IMR-90 (cell line): ENCODE measurements around the gene PCDHGA10.

Source experiments
- BHLHE40 ChIP-seq: fragments of 150-350 bp; IDR thresholded peaks from 2 replicates; pipeline ENCODE4 v1.6.1; 2016; ENCODE audit warnings: mild to moderate bottlenecking, low read depth, low read length
- CHD1 ChIP-seq: IDR thresholded peaks from 2 replicates; pipeline ENCODE4 v1.6.1; 2012; ENCODE audit warnings: low read depth, low read length, improper control_type of control experiment
- CTCF ChIP-seq: conservative IDR thresholded peaks from 2 replicates; pipeline ENCODE4 v1.5.1; 2012; ENCODE audit warnings: mild to moderate bottlenecking, low read depth, low read length, improper control_type of control experiment
- FOS ChIP-seq: fragments of 150-350 bp; IDR thresholded peaks from 2 replicates; pipeline ENCODE4 v1.6.1; 2016; ENCODE audit warnings: low read depth, low read length
- MXI1 ChIP-seq: IDR thresholded peaks from 2 replicates; pipeline ENCODE4 v1.6.1; 2012; ENCODE audit warnings: low read depth, mild to moderate bottlenecking, low read length, moderate library complexity, borderline replicate concordance
- NFE2L2 ChIP-seq: fragments of 150-350 bp; IDR thresholded peaks from 2 replicates; pipeline ENCODE4 v1.6.1; 2016; ENCODE audit warnings: low read depth, mild to moderate bottlenecking, low read length
- POLR2A ChIP-seq: IDR thresholded peaks from 2 replicates; pipeline ENCODE4 v1.6.1; 2012; ENCODE audit warnings: mild to moderate bottlenecking, low read depth, low read length
- RAD21 ChIP-seq: IDR thresholded peaks from 2 replicates; pipeline ENCODE4 v1.6.1; 2012; ENCODE audit warnings: low read length, improper control_type of control experiment
- RCOR1 ChIP-seq: IDR thresholded peaks from 2 replicates; pipeline ENCODE4 v1.6.1; 2012; ENCODE audit warnings: mild to moderate bottlenecking, low read length, improper control_type of control experiment; ENCODE audit not compliant: insufficient replicate concordance
- RFX5 ChIP-seq: IDR thresholded peaks from 2 replicates; pipeline ENCODE4 v1.8.0; 2012; ENCODE audit warnings: low read depth, mild to moderate bottlenecking, low read length, moderate library complexity
- TF ChIP-seq, protein P1 (sequence below): fragments of 150-350 bp; IDR thresholded peaks from 2 replicates; pipeline ENCODE4 v1.6.1; 2016; ENCODE audit warnings: low read depth, mild to moderate bottlenecking, low read length, moderate library complexity, borderline replicate concordance

GRCh38 chr5:141412854-141413539 is at the start of gene PCDHGA10:
- TF ChIP-seq CTCF (peak; percentile 70), POLR2A (no peak), MXI1 (no peak), RCOR1 (no peak), RAD21 (peak; percentile 61), FOS (no peak), BHLHE40 (no peak), CHD1 (no peak), RFX5 (no peak), NFE2L2 (no peak)
- TF ChIP-seq, protein P1, sequence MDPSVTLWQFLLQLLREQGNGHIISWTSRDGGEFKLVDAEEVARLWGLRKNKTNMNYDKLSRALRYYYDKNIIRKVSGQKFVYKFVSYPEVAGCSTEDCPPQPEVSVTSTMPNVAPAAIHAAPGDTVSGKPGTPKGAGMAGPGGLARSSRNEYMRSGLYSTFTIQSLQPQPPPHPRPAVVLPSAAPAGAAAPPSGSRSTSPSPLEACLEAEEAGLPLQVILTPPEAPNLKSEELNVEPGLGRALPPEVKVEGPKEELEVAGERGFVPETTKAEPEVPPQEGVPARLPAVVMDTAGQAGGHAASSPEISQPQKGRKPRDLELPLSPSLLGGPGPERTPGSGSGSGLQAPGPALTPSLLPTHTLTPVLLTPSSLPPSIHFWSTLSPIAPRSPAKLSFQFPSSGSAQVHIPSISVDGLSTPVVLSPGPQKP: no peak
